LHCN-M2 (cell line): ENCODE results near the gene APOL4. TPM values are rescaled to one million over a fixed set of nuclear protein-coding genes. Genes with fewer than 3 reads are reported as not detected.
"Not testable (repeated sequence)": the region's sequence is repeated elsewhere in the genome, so short reads cannot be mapped to it uniquely, and the experiment has no call there.

Experiments used
- DNase-seq: peaks from one replicate; pipeline ENCODE4 v3.0.0-alpha.2; 2012; ENCODE audit warnings: low read depth
- polyA plus RNA-seq: library from polyadenylated mRNA; unstranded; fragments of >200 nt; gene quantifications from one replicate; pipeline ENCODE4 v1.2.1, GENCODE V29; 2012; ENCODE audit warnings: missing spikeins
- total RNA-seq: library from RNA; depleted of rRNA; stranded (reverse); fragments of >200 nt; gene quantifications from 2 replicates; pipeline ENCODE4 v1.2.3, GENCODE V29; 2014; rRNA removed

APOL4 gene
- total RNA-seq, result 0.17 TPM in 1 of 2 replicates, not detected in the other
- polyA plus RNA-seq, result not detected

DNA sequence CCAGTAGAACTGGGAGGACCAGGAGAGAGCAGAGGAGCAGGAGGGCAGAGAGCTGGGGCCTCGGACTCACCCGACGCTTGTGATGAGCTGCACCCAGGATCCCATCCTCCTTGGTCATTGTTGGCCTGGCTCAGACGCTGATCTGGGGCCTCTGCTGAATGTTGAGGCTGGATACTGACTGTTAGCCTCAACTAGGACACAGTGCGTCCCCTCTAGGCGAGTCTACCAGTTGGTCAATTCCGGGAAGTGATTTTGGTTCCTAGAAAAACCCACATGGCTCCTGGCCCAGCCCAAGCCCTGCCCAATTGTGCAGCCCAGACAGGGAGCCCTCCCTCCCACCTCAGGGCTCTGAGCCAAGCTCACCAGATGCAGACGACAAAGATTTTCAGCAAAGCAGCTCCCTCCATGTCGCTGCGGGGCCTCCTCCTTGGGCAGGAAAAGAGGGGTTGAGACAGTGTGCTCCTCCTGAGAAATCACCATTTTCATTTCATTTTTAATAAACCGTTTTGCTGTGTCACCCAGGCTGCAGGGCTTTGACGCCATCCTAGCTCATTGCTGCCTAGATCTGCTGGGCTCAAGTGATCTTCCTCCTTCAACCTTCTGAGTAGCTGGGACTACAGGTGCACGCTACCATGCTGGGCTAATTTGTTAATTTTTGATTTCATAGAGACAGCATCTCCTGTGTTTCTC lies at the start of gene APOL4:
Gene APOL4 (minus strand): TSS at position 180 of the 690 bp plus-strand sequence. CDS start 75 bp downstream, at position 105.
- no peak for DNase-seq

DNA sequence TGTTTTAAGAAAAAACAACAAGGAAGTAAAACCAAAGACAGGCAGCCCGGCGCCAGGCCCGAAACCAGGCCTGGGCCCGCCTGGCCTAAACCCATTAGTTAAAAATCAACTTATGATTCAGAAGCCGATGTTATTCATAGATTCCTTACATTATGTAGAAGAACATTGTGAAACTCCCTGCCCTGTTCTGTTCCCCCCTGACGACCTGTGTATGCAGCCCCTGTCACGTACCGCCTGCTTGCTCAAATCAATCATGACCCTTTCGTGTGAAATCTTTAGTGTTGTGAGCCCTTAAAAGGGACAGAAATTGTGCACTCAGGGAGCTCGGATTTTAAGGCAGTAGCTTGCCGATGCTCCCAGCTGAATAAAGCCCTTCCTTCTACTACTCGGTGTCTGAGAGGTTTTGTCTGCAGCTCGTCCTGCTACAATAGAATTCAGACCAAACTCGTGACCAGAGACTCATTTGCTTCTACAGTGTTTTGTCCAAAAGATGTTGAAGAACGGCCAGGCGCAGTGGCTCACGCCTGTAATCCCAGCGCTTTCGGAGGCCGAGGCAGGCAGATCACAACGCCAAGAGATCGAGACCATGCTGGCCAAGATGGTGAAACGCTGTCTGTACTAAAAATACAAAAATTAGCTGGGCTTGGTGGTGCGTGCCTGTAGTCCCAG lies 48.8 kb upstream of the APOL4 start:
- DNase-seq, result not testable (repeated sequence)

GRCh38 chr22:36249160-36249559 lies 47.6 kb upstream of the APOL4 start:
- no peak for DNase-seq

DNA sequence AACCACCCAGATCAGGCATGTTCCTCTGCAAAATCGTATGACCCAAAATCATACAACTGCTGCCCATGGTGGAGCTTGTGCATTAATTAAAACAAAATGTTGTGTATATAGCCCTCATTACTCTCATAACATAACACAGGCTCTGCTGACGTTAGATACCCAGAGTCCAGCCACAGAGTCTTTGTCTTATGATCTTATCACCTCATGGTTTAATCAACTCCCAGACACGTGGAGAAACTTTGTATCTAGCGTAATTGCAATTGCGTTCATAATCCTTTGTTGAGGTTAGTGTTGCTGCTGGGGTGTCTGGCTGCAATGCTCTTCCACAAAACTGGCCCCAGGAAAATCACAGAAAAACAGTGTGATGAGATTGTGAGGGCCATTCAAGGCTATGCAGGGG lies 46.3 kb upstream of the APOL4 start:
- DNase-seq, result no peak

- DNase-seq, result no peak
Measured at GRCh38 chr22:36246718-36247117, 45.1 kb upstream of the APOL4 start.

GRCh38 chr22:36245805-36246356 lies 44.3 kb upstream of the APOL4 start:
- no peak for DNase-seq

- DNase-seq, result peak; percentile 75
Measured at GRCh38 chr22:36244522-36245391, 43.1 kb upstream of the APOL4 start.

DNA sequence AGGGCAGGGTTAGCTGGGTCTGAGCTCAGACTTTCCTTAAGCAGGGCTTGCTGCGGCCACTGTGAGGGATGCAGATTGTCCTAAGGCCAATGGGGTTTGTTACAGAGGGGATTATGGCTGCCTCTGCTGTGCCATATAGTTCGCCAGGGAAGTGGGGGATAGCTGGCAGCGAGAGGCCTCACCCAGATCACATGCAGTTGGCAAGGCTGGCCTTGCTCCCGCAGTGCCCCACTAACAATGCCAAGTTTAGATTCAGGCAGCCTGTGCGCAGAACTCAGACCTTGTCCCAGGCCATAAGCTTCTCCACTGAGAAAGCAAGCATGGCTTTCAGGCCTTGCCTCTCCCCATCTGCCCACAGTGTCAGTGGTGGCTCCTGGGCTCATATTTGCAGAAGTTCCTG lies 42.4 kb upstream of the APOL4 start:
- no peak for DNase-seq

DNA sequence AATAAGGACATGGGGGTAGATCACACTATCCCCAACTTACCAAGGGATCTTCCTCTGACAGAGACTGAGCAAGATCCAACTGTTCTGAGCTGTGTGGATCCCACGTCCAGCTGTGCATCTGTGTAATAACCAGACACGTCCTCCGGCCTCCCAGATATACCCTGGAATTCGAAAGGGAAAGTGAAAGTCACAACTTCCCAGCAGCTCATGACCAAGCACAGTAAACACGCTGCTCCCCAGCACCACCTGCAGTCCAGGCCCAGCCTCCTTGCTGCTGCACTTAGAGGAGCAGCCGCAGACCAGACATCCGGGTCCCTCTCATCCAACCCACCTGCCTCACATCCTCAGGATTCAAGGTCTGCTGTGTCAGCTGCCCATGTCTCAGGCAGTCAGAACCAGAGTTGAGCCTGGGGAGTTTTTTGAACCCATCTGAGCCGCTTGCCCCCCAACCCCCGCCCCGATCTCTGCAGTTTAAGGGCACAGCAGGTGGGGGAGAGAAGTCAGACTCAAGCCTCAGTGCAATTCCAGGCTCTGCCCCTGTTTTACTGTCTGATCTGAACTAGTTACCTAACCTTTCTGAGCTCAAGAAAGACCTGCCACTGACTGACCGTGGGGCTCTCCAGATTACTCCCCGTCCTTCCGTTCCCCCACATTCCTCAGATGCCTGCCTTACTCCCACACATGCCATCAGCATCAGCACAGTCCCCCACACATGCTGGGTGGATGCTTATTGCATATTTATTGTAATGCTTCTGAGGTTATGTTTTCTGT lies 38.0 kb upstream of the APOL4 start, which contains the start of gene APOL2:
Gene APOL2 (minus strand): TSS at position 127 of the 771 bp plus-strand sequence. CDS start 6,365 bp downstream, outside the sequence.
- DNase-seq, result peak; percentile 93

DNA sequence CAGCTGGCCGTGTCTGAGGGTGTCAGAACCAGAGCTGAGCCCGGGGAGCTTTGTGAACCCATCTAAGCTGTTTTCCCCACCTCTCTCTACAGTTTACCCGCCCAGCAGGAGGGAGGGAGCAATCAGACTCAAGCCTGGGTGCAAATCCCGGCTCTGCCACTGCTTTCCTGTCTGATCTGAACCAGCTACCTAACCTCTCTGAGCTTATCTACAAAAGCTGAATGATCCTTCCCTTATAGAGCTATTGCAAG lies 37.5 kb upstream of the APOL4 start:
- DNase-seq, result no peak

- peak; percentile 15 for DNase-seq
Measured at GRCh38 chr22:36238373-36239149, 37.0 kb upstream of the APOL4 start.

DNA sequence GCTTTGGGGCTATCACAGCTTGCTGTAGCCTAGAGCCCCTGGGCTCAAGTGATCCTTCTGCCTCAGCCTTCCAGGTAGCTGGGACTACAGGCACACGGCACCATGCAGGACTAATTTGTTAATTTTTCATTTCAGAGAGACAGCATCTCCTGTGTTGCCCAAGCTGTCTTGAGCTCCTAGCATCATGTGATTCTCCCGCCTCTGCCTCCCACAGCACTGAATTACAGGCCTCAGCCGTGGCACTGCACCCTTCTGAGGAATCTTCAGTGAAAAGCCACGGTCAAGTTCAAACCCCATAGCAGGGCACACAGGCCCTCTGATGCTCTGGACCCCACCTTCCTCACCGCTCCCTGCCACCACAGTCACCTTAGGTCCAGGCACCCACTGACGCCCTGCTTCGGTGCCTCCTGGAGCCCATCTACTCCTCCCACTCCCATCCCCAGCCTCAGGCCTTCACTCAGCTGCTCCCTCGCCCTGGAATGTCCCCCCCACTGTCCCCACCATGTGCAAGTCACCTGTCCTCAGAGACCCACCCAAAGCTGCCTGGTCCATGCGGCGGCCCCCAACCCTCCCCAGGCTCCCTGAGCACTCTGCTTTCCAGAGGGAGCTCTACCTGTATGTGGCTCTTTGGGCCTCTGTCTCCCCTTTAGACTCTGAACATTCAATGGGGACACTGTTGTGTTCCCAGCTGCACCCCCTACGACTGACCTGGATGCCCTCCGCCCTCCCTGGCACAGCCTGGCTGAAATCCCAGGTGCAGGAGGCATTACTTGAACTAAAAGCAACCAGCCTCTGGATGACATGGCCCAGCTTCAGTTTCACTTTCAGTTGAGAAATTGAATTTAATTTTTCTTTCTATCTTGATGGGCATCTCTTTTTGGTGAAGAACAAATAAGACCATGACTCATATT lies 36.1 kb upstream of the APOL4 start:
- peak; percentile 14 for DNase-seq

DNA sequence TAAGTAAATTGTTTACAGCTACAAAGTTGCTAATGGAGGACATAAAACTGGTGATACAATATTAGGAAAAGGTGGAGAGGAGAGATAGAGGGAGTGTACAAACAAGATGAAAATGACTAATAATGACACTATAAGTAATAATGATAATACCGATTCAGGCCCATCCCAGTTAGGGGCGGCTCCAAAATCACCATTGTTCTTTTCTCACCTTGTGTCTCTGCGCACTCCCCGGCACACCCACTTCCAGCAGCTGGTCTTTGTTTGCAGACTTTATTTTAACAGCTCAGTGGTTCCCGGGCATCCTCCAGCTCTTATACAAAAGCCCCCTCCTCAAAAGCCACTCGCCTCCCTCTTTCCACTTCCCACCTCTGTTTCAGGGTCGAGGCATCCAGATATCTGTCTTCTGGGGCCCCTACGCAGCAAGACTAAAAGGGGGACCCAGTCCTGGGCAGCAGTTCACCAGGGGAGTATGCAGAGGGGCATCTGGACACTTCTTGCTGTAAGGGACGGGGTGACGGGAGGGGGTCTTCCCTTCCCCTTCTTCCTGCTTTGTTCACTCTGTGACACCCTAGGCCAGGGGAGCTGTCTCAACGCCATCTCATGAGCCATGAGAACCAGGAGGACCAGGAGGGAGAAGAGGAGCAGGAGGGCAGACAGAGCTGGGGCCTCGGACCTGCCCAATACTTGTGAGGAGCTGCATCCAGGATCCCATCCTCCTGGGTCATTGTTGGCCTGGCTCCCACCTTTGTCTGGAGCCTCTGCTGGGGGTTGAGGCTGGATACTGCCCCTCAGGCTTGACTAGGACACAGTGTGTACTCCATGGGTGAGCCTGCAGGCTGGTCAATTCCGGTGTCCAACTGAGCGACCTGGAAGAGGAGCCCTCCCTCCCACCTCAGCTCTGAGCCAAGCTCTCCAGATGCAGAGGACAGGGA lies 35.0 kb upstream of the APOL4 start:
- DNase-seq, result no peak

GRCh38 chr22:36235585-36235984 lies 34.0 kb upstream of the APOL4 start:
- DNase-seq, result no peak

DNA sequence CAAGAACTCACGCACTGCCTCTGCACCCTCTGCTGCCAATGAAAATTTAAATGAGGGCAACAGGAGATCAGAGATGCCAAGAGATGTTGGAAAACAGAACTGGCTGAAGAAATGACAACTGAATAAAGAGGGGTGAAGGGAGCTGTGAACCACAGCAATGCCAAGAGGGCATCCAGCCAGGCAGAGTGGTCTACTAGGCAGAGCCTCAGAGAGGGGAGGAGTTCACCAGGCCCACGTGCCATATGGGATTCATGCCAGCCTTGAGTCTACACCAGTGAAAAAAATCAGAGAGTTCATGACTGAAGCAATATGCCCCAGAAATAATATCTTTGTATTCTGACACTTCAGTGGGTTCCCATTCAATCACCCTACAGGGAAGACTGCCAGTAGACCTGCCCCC lies 33.3 kb upstream of the APOL4 start:
- no peak for DNase-seq

- no peak for DNase-seq
Measured at GRCh38 chr22:36234213-36234612, 32.6 kb upstream of the APOL4 start.

DNA sequence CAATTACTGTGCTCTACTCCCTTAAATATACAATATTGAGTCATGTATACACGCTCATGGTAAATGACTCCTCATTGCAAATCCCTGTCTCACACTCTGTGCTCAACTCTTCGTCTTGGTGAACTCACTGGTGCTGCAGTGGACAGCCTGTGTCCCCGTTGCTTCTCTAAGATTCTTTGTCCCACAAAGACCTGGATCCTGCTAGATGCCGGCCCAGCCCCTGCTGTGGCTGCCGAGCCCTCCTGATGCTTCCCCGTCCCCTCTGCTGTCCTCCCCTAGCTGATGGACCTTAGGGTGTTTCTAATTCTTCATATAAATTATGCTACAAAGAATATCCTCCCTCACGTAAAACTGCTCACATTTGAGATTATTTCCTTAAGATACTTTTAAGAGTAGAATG lies 32.2 kb upstream of the APOL4 start:
- no peak for DNase-seq

GRCh38 chr22:36232715-36233401 lies 31.2 kb upstream of the APOL4 start:
- DNase-seq, result no peak
